ENCODE data around the gene CLK3. TPM values are rescaled to one million over a fixed set of nuclear protein-coding genes. Genes with fewer than 3 reads are reported as not detected.

CLK3 gene
- total and polyA plus RNA-seq, 10 of the 15 experiments (the other 5 are each of a cell fraction or from before 2014, with no cell fraction given), result 3.3 to 169 (median 66.2) TPM

DNA sequence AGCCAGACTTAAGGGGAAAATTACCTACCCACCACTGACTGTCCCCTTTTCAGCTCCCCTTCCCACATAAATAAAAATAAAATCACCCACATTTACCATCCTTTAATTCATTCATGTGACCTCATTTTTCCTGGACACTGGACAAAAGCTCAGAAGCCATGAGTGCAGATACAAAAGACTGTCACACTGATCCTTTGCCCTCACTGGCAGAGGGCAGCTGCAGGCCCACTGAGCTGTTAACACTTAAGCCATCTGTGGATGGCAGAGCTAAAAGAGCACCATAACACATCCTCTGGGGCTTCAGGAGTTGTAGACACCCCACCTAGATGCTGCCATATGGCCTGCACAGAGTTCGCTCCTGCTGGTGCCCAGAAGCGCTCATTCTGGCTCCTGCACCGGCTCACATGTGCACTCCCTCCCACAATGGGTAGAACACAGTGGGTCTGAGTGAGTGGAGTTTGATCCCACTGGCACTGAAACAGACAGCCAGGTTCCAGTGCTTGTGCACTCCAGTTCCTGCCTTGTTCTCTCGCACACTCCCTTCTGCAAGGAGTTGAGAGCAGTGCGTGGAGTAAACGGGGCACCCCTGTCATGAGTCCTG is 41.4 kb downstream of the CLK3 start:
- Histone ChIP-seq H4K20me1 (ENCODE audit: control insufficient read depth, insufficient read depth) (no peaks in the 10 kb centered on the region), H3K27me3 (replicated peaks in 1 of 2; ENCODE audit: control insufficient read depth in 2 of 2, insufficient read depth in 2 of 2, low read length in 1 of 2) (no peaks in the 10 kb centered on the region), H3K79me2 (ENCODE audit: control insufficient read depth, insufficient read depth, low read length) (no peaks in the 10 kb centered on the region; the same call in 1 of the 2 replicates), H3K4me2 (ENCODE audit: control insufficient read depth, insufficient read depth) (no peak overlapping the region), H3K9ac (ENCODE audit: control insufficient read depth, insufficient read depth, low read length) (no peak overlapping the region), H3K36me3 (ENCODE audit: control insufficient read depth in 2 of 2, insufficient read depth in 2 of 2, low read length in 1 of 2) (no peaks in the 10 kb centered on the region; a peak in 1 of 4 replicates), H3K4me3 (no peak overlapping the region), H3K4me1 (ENCODE audit: control insufficient read depth, insufficient read depth, low read length) (peaks cover 9% of the 10 kb centered on the region; the same call in 1 of the 2 replicates), H3K9me3 (replicated peaks; ENCODE audit: control insufficient read depth, insufficient read depth, low read length) (no peaks in the 10 kb centered on the region), H3K27ac (ENCODE audit: control insufficient read depth, insufficient read depth) (no peak overlapping the region), H2AFZ (ENCODE audit: control insufficient read depth, low read depth, low read length) (no peak overlapping the region)
- 94% methylated on average over 6 of the region's 6 CpGs for WGBS (ENCODE audit: insufficient coverage, insufficient replicate concordance, low lambda C conversion rate, missing lambda C conversion rate)
- ChIA-PET SMC1A (ENCODE audit: uncharacterized antibody, unreplicated experiment) (no interaction called here), CTCF (interaction anchor here (0.6 kb wide), 1 partner anchor 113 kb away, joined by 3 read pairs; no protein-coding TSS in a partner anchor), POLR2A (no interaction called here), RAD21 (ENCODE audit: unreplicated experiment) (no interaction called here)
- DNase-seq (ENCODE audit: low read depth, low spot score) (no peak), FAIRE-seq (no peak), ATAC-seq (no peak)
- BruUV-seq (replicated peaks), result no TSS peak
- intact Hi-C loops (cut with micrococcal nuclease; ENCODE audit: unreplicated experiment) (no loop called here), in situ Hi-C loops (cut with MboI) (no loop called here)
- TF ChIP-seq, protein P1, sequence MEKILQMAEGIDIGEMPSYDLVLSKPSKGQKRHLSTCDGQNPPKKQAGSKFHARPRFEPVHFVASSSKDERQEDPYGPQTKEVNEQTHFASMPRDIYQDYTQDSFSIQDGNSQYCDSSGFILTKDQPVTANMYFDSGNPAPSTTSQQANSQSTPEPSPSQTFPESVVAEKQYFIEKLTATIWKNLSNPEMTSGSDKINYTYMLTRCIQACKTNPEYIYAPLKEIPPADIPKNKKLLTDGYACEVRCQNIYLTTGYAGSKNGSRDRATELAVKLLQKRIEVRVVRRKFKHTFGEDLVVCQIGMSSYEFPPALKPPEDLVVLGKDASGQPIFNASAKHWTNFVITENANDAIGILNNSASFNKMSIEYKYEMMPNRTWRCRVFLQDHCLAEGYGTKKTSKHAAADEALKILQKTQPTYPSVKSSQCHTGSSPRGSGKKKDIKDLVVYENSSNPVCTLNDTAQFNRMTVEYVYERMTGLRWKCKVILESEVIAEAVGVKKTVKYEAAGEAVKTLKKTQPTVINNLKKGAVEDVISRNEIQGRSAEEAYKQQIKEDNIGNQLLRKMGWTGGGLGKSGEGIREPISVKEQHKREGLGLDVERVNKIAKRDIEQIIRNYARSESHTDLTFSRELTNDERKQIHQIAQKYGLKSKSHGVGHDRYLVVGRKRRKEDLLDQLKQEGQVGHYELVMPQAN (conservative IDR thresholded peaks at IDR 0.05), result no peak
- TF ChIP-seq CEBPB (IDR thresholded peaks at IDR 0.05; ENCODE audit: borderline replicate concordance in 1 of 2, low read depth in 2 of 2, low read length in 2 of 2), result no peak
- TF ChIP-seq DPF2 (IDR thresholded peaks at IDR 0.05), result no peak
- TF ChIP-seq, protein P2, sequence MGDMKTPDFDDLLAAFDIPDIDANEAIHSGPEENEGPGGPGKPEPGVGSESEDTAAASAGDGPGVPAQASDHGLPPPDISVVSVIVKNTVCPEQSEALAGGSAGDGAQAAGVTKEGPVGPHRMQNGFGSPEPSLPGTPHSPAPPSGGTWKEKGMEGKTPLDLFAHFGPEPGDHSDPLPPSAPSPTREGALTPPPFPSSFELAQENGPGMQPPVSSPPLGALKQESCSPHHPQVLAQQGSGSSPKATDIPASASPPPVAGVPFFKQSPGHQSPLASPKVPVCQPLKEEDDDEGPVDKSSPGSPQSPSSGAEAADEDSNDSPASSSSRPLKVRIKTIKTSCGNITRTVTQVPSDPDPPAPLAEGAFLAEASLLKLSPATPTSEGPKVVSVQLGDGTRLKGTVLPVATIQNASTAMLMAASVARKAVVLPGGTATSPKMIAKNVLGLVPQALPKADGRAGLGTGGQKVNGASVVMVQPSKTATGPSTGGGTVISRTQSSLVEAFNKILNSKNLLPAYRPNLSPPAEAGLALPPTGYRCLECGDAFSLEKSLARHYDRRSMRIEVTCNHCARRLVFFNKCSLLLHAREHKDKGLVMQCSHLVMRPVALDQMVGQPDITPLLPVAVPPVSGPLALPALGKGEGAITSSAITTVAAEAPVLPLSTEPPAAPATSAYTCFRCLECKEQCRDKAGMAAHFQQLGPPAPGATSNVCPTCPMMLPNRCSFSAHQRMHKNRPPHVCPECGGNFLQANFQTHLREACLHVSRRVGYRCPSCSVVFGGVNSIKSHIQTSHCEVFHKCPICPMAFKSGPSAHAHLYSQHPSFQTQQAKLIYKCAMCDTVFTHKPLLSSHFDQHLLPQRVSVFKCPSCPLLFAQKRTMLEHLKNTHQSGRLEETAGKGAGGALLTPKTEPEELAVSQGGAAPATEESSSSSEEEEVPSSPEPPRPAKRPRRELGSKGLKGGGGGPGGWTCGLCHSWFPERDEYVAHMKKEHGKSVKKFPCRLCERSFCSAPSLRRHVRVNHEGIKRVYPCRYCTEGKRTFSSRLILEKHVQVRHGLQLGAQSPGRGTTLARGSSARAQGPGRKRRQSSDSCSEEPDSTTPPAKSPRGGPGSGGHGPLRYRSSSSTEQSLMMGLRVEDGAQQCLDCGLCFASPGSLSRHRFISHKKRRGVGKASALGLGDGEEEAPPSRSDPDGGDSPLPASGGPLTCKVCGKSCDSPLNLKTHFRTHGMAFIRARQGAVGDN (IDR thresholded peaks at IDR 0.05), result no peak
- no peak for TF ChIP-seq RB1 (IDR thresholded peaks at IDR 0.05; ENCODE audit: borderline replicate concordance)
- TF ChIP-seq, protein P3, sequence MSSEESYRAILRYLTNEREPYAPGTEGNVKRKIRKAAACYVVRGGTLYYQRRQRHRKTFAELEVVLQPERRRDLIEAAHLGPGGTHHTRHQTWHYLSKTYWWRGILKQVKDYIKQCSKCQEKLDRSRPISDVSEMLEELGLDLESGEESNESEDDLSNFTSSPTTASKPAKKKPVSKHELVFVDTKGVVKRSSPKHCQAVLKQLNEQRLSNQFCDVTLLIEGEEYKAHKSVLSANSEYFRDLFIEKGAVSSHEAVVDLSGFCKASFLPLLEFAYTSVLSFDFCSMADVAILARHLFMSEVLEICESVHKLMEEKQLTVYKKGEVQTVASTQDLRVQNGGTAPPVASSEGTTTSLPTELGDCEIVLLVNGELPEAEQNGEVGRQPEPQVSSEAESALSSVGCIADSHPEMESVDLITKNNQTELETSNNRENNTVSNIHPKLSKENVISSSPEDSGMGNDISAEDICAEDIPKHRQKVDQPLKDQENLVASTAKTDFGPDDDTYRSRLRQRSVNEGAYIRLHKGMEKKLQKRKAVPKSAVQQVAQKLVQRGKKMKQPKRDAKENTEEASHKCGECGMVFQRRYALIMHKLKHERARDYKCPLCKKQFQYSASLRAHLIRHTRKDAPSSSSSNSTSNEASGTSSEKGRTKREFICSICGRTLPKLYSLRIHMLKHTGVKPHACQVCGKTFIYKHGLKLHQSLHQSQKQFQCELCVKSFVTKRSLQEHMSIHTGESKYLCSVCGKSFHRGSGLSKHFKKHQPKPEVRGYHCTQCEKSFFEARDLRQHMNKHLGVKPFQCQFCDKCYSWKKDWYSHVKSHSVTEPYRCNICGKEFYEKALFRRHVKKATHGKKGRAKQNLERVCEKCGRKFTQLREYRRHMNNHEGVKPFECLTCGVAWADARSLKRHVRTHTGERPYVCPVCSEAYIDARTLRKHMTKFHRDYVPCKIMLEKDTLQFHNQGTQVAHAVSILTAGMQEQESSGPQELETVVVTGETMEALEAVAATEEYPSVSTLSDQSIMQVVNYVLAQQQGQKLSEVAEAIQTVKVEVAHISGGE (CRISPR knock-in tag; IDR thresholded peaks at IDR 0.05), result no peak
- no peak for TF ChIP-seq RAD21 (IDR thresholded peaks at IDR 0.05; ENCODE audit: insufficient read depth, low read depth, low read length)
- no peak for TF ChIP-seq IKZF1 (conservative IDR thresholded peaks at IDR 0.05)
- no peak for TF ChIP-seq CREB1 (IDR thresholded peaks at IDR 0.05; ENCODE audit: low read depth)
